SK-N-SH treated with all-trans-retinoic acid at 6 μM for 48 hours (cell line): ENCODE measurements around the gene SRP14.

Source experiments
- ATAC-seq: fragments of 200-7000 bp; cut with Tn5 transposase; 3 replicates; pipeline ENCODE4 v1.9.1; 2020; ENCODE audit warnings: mild to moderate bottlenecking, moderate library complexity
- ARNTL ChIP-seq: fragments of 450-650 bp; formaldehyde crosslinking; IDR thresholded peaks from 2 replicates; pipeline ENCODE4 v1.5.0; 2020; ENCODE audit warnings: low read depth, mild to moderate bottlenecking, moderate library complexity, borderline replicate concordance
- BACH2 ChIP-seq: fragments of 250-450 bp; sonication (Bioruptor Pico); IDR thresholded peaks from 2 replicates; pipeline ENCODE4 v1.9.0; 2021; ENCODE audit warnings: mild to moderate bottlenecking, borderline replicate concordance
- CSDC2 ChIP-seq: fragments of 250-450 bp; sonication (Bioruptor Pico); IDR thresholded peaks from 2 replicates; pipeline ENCODE4 v1.5.0; 2020; ENCODE audit warnings: mild to moderate bottlenecking, moderate library complexity
- ESRRG ChIP-seq: fragments of 250-450 bp; sonication (Bioruptor Pico); IDR thresholded peaks from 2 replicates; pipeline ENCODE4 v1.6.1; 2021; ENCODE audit warnings: mild to moderate bottlenecking
- GLIS3 ChIP-seq: fragments of 250-450 bp; sonication (Bioruptor Pico); IDR thresholded peaks from 2 replicates; pipeline ENCODE4 v1.5.0; 2020; ENCODE audit warnings: mild to moderate bottlenecking, moderate library complexity
- ISL1 ChIP-seq: fragments of 250-450 bp; sonication (Bioruptor Pico); IDR thresholded peaks from 2 replicates; pipeline ENCODE4 v2.1.2; 2022; ENCODE audit warnings: mild to moderate bottlenecking, moderate library complexity
- OSR1 ChIP-seq: fragments of 250-450 bp; sonication (Bioruptor Pico); IDR thresholded peaks from 2 replicates; pipeline ENCODE4 v1.8.0; 2022; ENCODE audit warnings: moderate library complexity, mild to moderate bottlenecking, inconsistent platforms
- PATZ1 ChIP-seq: fragments of 250-450 bp; sonication (Bioruptor Pico); IDR thresholded peaks from 2 replicates; pipeline ENCODE4 v1.8.0; 2020; ENCODE audit warnings: mild to moderate bottlenecking, moderate library complexity, borderline replicate concordance
- RARB ChIP-seq: fragments of 250-450 bp; sonication (Bioruptor Pico); IDR thresholded peaks from 2 replicates; pipeline ENCODE4 v1.8.0; 2021; ENCODE audit warnings: mild to moderate bottlenecking, moderate library complexity
- SNAI2 ChIP-seq: fragments of 250-450 bp; sonication (Bioruptor Pico); IDR thresholded peaks from 2 replicates; pipeline ENCODE4 v1.5.0; 2020; ENCODE audit warnings: mild to moderate bottlenecking, moderate library complexity
- TCF4 ChIP-seq: fragments of 250-450 bp; sonication (Bioruptor Pico); IDR thresholded peaks from 2 replicates; pipeline ENCODE4 v1.8.0; 2021; ENCODE audit warnings: mild to moderate bottlenecking, moderate library complexity, borderline replicate concordance
- TOX ChIP-seq: fragments of 250-450 bp; sonication (Bioruptor Pico); IDR thresholded peaks from 2 replicates; pipeline ENCODE4 v1.8.0; 2021; ENCODE audit warnings: mild to moderate bottlenecking, moderate library complexity, borderline replicate concordance
- ZC3H10 ChIP-seq: fragments of 250-450 bp; sonication (Bioruptor Pico); IDR thresholded peaks from 2 replicates; pipeline ENCODE4 v1.5.1; 2021; ENCODE audit warnings: mild to moderate bottlenecking, moderate library complexity
- ZFP3 ChIP-seq: fragments of 250-450 bp; sonication (Bioruptor Pico); IDR thresholded peaks from 2 replicates; pipeline ENCODE4 v1.5.0; 2020; ENCODE audit warnings: mild to moderate bottlenecking, moderate library complexity
- ZFP30 ChIP-seq: fragments of 450-650 bp; formaldehyde crosslinking; IDR thresholded peaks from 2 replicates; pipeline ENCODE4 v1.5.0; 2022; ENCODE audit warnings: mild to moderate bottlenecking, moderate library complexity
- ZNF565 ChIP-seq: fragments of 450-650 bp; formaldehyde crosslinking; conservative IDR thresholded peaks from 2 replicates; pipeline ENCODE4 v1.5.0; 2020; ENCODE audit warnings: low read depth, mild to moderate bottlenecking, moderate library complexity
- ZNF70 ChIP-seq: fragments of 450-650 bp; formaldehyde crosslinking; IDR thresholded peaks from 2 replicates; pipeline ENCODE4 v1.5.0; 2020; ENCODE audit warnings: mild to moderate bottlenecking, moderate library complexity
- ZNF8 ChIP-seq: fragments of 450-650 bp; formaldehyde crosslinking; IDR thresholded peaks from 2 replicates; pipeline ENCODE4 v1.5.0; 2020; ENCODE audit warnings: mild to moderate bottlenecking, moderate library complexity
- TF ChIP-seq, protein P1 (sequence below): fragments of 250-450 bp; sonication (Bioruptor Pico); IDR thresholded peaks from 2 replicates; pipeline ENCODE4 v1.5.1; 2021; ENCODE audit warnings: mild to moderate bottlenecking, moderate library complexity
- TF ChIP-seq, protein P2 (sequence below): fragments of 250-450 bp; sonication (Bioruptor Pico); IDR thresholded peaks from 2 replicates; pipeline ENCODE4 v1.5.0; 2020; ENCODE audit warnings: mild to moderate bottlenecking, moderate library complexity
- TF ChIP-seq, protein P3 (sequence below): fragments of 250-450 bp; sonication (Bioruptor Pico); IDR thresholded peaks from 2 replicates; pipeline ENCODE4 v1.5.1; 2020; ENCODE audit warnings: low read depth, mild to moderate bottlenecking, moderate library complexity

The SRP14 gene

GRCh38 chr15:40058476-40059140, 19.6 kb upstream of the SRP14 start (continued):
- TF ChIP-seq ZNF70 (CRISPR knock-in tag) = no peak
- TF ChIP-seq ZNF565 (CRISPR knock-in tag) = no peak
- no peak for TF ChIP-seq BACH2
- TF ChIP-seq PATZ1 = no peak
- no peak for TF ChIP-seq ZFP3
- TF ChIP-seq, protein P1, sequence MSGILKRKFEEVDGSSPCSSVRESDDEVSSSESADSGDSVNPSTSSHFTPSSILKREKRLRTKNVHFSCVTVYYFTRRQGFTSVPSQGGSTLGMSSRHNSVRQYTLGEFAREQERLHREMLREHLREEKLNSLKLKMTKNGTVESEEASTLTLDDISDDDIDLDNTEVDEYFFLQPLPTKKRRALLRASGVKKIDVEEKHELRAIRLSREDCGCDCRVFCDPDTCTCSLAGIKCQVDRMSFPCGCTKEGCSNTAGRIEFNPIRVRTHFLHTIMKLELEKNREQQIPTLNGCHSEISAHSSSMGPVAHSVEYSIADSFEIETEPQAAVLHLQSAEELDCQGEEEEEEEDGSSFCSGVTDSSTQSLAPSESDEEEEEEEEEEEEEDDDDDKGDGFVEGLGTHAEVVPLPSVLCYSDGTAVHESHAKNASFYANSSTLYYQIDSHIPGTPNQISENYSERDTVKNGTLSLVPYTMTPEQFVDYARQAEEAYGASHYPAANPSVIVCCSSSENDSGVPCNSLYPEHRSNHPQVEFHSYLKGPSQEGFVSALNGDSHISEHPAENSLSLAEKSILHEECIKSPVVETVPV = no peak
- TF ChIP-seq ESRRG (CRISPR knock-in tag) = no peak
- no peak for TF ChIP-seq SNAI2
- TF ChIP-seq ZFP30 (CRISPR knock-in tag) = no peak
- no peak for TF ChIP-seq ISL1 (CRISPR knock-in tag)
- TF ChIP-seq TCF4 (CRISPR knock-in tag) = no peak

DNA sequence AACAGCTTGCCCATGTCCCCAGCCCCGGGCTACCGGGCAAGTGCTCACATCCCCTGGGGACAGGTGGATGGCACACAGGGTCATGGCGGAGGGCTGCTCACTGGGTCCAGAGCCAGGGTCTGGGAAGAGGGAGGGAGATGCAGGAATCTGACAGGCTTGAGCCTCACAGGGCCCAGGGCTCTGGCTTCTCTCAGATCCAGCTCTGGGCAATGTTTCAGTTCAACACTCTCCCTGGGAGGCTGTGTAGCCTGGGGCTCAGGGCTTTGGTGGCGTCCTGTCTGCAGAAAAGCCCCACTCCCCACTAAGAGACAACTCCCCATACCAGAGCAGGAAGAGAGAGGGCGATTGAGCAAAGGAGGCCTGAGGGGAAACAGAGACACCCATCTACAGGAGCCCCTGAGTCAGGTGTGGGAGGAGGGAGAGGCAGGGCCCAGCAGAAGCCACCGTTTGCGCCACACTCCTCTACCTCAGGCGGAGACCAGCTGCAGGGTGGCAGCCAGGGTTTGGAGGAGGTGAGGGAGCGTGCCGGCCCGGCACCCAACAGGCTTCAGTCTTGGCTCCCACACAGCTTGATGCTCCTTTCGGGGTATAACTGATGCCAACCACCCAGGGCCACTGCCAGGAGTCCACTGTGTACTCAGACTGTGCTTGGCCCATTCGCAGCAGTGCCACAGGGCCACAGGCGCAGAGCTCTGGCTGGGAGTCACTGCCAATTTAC, 16.8 kb upstream of the SRP14 start:
- TF ChIP-seq ZC3H10 = no peak
- TF ChIP-seq, protein P2, sequence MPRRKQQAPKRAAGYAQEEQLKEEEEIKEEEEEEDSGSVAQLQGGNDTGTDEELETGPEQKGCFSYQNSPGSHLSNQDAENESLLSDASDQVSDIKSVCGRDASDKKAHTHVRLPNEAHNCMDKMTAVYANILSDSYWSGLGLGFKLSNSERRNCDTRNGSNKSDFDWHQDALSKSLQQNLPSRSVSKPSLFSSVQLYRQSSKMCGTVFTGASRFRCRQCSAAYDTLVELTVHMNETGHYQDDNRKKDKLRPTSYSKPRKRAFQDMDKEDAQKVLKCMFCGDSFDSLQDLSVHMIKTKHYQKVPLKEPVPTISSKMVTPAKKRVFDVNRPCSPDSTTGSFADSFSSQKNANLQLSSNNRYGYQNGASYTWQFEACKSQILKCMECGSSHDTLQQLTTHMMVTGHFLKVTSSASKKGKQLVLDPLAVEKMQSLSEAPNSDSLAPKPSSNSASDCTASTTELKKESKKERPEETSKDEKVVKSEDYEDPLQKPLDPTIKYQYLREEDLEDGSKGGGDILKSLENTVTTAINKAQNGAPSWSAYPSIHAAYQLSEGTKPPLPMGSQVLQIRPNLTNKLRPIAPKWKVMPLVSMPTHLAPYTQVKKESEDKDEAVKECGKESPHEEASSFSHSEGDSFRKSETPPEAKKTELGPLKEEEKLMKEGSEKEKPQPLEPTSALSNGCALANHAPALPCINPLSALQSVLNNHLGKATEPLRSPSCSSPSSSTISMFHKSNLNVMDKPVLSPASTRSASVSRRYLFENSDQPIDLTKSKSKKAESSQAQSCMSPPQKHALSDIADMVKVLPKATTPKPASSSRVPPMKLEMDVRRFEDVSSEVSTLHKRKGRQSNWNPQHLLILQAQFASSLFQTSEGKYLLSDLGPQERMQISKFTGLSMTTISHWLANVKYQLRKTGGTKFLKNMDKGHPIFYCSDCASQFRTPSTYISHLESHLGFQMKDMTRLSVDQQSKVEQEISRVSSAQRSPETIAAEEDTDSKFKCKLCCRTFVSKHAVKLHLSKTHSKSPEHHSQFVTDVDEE (CRISPR knock-in tag) = no peak
- no peak for TF ChIP-seq OSR1
- TF ChIP-seq ARNTL (CRISPR knock-in tag) = no peak
- TF ChIP-seq, protein P1 = no peak
- TF ChIP-seq, protein P3, sequence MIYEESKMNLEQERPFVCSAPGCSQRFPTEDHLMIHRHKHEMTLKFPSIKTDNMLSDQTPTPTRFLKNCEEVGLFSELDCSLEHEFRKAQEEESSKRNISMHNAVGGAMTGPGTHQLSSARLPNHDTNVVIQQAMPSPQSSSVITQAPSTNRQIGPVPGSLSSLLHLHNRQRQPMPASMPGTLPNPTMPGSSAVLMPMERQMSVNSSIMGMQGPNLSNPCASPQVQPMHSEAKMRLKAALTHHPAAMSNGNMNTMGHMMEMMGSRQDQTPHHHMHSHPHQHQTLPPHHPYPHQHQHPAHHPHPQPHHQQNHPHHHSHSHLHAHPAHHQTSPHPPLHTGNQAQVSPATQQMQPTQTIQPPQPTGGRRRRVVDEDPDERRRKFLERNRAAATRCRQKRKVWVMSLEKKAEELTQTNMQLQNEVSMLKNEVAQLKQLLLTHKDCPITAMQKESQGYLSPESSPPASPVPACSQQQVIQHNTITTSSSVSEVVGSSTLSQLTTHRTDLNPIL (CRISPR knock-in tag) = no peak
- no peak for TF ChIP-seq TOX
- TF ChIP-seq BACH2 = no peak
- TF ChIP-seq ZNF70 (CRISPR knock-in tag) = no peak
- no peak for TF ChIP-seq ZNF8 (CRISPR knock-in tag)
- no peak for TF ChIP-seq ZFP30 (CRISPR knock-in tag)
- TF ChIP-seq RARB = no peak
- TF ChIP-seq ISL1 (CRISPR knock-in tag) = no peak
- no peak for TF ChIP-seq ZFP3
- no peak for TF ChIP-seq CSDC2
- TF ChIP-seq ESRRG (CRISPR knock-in tag) = no peak
- no peak for TF ChIP-seq SNAI2
- no peak for TF ChIP-seq TCF4 (CRISPR knock-in tag)
- no peak for TF ChIP-seq GLIS3
- ATAC-seq = peak; percentile 18; the same call in 1 of the 3 replicates
